Fibroblast of lung (primary cell): ENCODE data around the gene ZBTB17.

ENCODE experiments used
- EZH2 ChIP-seq: IDR thresholded peaks from 2 replicates; pipeline ENCODE4 v1.5.1; 2012; ENCODE audit warnings: low read length, control low read depth, mild to moderate bottlenecking; ENCODE audit errors: missing control alignments
- TF ChIP-seq, protein P1 (sequence below), 2 donors: IDR thresholded peaks in 1 of 2; conservative IDR thresholded peaks in 1 of 2; 1 replicate in 1 of 2; 2 replicates in 1 of 2; pipeline ENCODE4 v1.5.1; 2011 to 2012; ENCODE audit warnings: low read length in 2 of 2, control low read depth in 1 of 2, inconsistent platforms in 1 of 2, low read depth in 1 of 2, mild to moderate bottlenecking in 1 of 2

- TF ChIP-seq, protein P1, sequence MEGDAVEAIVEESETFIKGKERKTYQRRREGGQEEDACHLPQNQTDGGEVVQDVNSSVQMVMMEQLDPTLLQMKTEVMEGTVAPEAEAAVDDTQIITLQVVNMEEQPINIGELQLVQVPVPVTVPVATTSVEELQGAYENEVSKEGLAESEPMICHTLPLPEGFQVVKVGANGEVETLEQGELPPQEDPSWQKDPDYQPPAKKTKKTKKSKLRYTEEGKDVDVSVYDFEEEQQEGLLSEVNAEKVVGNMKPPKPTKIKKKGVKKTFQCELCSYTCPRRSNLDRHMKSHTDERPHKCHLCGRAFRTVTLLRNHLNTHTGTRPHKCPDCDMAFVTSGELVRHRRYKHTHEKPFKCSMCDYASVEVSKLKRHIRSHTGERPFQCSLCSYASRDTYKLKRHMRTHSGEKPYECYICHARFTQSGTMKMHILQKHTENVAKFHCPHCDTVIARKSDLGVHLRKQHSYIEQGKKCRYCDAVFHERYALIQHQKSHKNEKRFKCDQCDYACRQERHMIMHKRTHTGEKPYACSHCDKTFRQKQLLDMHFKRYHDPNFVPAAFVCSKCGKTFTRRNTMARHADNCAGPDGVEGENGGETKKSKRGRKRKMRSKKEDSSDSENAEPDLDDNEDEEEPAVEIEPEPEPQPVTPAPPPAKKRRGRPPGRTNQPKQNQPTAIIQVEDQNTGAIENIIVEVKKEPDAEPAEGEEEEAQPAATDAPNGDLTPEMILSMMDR (conservative IDR thresholded peaks at IDR 0.05 in 1 of 2, IDR thresholded peaks at IDR 0.05 in 1 of 2; ENCODE audit: low read depth in 1 of 2, low read length in 2 of 2) = no peak
- TF ChIP-seq EZH2 = no peak
Measured at GRCh38 chr1:15997076-15997585, 21.2 kb upstream of the ZBTB17 start.
